Activated CD4-positive, alpha-beta T cell treated with anti-CD3 and anti-CD28 coated beads for 1 hour (primary cell): ENCODE results near the gene CENPA.
"Not testable (repeated sequence)": the region's sequence is repeated elsewhere in the genome, so short reads cannot be mapped to it uniquely, and the experiment has no call there.

ENCODE experiments used
- DNase-seq: peaks from one replicate; pipeline ENCODE4 v3.0.0-alpha.2; 2020

CENPA gene

DNA sequence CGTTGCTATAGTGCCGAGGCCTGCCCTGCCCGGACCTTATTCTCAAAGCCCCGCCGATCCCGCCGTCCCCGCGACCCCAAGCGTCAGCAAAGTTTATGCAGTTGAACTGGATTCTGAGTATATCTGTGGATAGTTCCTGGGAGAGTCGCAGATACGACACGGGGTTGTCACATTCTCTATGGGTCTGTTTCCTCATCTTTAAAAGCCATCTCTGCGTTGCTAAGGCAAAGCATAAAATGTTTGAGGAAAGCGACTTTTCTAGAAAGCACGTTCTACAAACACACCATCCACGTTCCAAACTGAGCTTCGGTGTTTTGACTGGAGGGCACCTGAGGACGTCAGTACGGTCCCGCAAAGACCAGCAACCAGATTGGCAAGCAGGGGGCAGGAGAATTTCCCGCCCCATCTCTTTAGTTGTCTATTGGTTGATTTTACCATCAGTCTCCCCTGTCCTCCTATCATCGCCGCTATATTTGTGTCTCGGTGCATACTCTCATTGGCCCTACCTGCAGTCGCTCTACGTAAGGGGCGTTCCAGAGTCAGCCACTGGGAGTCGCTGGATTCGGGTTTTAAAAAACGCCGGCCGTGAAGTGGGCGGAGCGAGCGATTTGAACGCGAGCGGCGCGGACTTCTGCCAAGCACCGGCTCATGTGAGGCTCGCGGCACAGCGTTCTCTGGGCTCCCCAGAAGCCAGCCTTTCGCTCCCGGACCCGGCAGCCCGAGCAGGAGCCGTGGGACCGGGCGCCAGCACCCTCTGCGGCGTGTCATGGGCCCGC, at the start of gene CENPA:
CENPA (plus strand) TSS at position 626 of the 776 bp plus-strand sequence; CDS start at position 767, 141 bp downstream.
- DNase-seq = peak; percentile 91

DNA sequence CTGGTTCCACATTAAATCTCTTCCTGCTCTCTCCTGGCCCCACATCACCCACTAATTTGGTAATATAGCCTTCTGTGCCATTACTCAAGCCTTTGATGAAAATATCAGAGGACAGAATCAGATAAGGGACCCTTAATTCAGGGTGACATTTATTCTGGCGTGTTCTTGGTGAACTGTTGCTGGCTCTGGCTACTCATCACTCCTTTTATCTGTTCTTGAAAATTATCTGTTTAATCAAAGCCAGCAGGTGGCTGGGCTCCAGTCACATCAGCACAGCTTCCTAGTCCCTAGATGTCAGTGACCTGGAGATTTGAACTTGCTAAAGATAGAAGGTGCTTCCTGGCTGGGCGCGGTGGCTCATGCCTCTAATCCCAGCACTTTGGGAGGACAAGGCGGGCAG, 48.6 kb upstream of the CENPA start:
- no peak for DNase-seq

DNA sequence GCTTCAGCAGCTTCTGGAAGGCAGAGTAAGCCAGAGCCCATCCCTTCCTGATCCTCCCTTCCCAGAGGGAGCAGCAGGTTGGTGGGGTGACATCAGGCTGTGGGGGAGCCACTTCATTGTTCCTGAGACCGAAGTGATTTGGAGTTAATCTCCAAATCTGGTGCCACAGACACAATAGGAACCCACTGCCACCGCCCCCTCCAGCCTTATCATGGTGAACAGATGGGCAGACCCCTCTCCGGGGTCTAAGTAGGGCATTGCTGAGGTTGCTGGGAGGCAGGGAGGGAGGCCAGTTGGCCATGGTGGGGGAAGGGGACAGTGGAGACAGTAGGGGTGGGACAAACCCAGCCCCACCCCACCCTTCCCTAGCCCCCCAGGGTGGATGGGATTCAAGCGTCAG, 47.4 kb upstream of the CENPA start:
- DNase-seq = no peak

DNA sequence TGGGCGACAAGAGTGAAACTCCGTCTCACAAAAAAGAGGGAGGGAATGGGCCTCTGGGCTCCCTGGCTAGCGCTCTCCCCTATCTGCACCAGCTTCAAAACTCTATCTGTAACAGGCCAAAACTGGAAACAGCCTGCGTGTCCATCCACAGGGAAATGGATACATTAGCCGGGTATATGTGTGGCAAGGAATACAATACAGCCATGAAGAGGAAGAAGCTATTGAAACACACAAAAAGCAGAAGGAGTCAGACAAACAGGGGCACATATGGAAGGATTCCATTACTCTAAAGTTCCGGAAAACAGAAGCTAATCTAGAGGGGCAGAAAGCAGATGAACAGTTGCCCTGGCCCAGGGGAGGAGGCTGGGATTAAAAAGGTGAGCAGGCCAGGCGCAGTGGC, 46.3 kb upstream of the CENPA start:
- DNase-seq = no peak

DNA sequence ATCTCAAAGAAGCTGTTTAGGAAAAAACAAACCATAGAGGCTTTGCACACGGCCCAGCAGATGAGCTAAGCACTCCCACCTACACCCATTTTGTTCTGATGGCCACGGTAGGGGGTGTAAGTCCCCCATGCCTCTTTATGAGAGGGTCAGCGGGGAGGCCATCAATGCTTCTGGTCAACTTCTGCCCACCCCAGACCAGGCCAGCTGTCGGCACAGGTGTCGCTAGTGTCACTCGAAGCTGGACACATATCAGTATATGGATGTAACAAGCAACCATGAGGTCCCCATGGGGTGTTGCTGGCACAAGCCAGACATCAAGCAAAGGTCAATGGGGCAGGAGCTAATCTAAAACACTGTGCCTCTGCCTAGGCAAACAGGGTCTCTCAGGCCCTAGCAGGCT, 45.5 kb upstream of the CENPA start:
- DNase-seq = no peak

DNA sequence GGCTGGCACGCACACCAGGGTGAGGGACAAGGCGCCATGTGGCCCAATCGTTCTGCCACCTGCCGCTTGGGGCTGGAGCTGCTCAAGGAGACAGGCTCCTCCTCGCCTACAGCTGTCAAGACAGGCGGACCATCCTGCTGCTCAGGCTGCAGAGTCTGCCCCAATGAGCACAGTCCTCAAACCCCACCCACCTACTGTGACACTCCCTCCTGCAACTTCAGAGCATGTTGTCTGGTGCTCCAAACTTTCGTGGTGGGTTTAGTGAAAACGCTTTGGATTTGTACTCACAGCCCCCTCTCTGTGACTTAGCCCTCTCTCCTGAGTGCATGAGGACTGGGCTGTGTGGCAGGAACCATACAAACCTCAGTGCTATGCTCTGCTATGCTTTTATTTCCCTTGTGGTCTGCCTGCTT, 45.0 kb upstream of the CENPA start:
- no peak for DNase-seq

DNA sequence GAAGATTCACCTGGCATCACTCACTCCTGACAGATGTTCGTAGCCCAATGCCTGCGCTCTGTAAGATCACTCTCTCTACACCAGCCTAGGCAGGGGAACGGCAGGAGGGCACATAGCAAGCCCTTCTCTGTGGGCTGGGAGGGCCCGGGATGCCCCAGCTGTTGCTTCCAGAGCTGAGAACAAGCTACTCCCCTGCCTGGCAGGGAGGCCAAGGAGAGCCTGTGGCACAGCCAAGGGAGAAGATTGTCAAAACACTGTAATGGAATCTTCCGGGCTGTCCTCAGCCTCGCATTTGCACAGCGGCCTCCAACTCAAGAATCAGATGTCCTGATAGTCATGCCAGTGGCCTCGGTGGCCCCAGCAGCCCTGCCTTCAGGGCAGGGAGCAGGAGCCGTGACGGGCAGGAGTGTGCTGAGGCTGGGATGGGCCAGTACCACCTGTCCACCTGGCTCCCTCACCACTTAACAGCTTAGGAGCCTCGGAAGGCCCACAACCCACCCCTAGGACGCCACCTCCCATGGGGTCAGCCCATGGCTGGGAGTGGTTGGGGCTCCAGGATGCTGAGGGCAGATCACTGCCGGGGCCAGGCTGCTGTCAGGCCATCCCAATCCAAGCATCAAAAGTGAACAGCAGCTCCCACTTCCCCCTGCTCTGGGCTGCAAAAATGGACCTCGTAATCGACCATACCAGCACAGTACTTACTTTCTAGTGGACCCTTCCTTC, 43.6 kb upstream of the CENPA start:
- DNase-seq = no peak

DNA sequence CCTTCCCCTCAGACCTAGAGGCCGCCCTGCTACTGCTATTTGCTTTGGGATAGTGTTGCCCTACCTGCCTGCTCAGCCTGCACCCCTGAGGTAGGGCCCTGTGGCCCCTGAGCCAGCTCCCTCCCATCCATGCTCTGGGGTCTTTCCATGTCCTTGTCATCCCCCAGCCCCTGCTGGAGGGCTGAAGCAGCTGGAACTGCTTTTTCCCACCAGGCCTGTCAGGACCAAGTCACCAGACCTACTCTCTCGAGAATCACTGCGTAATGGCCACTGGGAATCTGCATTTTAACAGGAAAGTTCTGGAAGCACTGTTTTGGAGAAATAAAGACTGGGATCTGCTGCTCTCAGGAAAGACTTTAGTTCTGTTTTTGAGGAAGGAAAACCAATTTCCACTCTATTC, 42.0 kb upstream of the CENPA start:
- DNase-seq = no peak

DNA sequence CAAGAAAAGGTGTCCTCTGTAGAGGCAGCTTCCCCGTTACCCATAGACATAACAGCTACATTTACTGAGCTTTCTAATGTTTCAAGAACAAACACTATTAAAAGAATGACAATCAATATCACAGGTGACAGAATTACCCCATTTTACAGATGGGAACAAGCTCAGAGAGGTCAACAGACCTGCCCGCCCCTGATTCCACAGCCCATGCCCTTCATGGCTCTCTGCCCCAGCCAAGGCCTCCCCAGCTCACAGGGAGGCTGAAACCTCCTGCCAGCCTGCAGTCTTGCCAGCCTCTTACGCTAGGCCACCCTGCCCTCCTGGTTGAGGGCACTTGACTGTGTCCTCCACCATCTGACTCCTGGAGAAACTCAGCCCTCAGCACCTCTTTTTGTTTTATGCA, 40.9 kb upstream of the CENPA start:
- DNase-seq = no peak

DNA sequence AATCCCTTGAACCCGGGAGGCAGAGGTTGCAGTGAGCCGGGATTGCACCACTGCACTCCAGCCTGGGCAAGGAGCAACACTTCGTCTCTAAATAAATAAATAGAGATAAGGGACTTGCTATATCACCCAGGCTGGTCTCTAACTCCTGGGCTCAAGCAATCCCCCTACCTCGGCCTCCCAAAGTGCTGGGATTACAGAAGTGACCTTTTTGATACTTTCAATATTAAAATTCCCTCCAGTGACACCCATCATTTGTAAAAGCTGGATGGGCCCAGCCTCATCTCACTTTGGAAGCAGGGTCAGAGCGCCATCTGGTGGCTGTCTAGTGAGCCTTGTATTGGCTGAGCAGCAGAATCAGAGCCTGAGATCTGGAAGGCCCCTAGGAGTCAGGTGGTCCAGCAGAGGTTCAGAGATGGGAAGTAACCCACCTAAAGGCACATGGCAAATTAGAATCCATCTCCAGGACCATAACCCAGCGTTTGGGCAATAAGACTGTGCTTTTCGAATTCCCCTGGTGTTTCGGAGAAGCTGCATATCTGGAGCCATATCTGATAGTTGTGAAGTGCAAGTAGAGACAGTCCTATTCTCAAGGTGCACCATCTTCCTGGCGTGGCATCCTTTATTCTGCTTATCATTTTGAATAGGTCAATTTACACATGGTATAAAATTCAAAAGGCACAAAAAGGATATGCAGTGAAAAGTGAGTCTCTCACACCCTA, 40.1 kb upstream of the CENPA start:
- DNase-seq = peak; percentile 59

DNA sequence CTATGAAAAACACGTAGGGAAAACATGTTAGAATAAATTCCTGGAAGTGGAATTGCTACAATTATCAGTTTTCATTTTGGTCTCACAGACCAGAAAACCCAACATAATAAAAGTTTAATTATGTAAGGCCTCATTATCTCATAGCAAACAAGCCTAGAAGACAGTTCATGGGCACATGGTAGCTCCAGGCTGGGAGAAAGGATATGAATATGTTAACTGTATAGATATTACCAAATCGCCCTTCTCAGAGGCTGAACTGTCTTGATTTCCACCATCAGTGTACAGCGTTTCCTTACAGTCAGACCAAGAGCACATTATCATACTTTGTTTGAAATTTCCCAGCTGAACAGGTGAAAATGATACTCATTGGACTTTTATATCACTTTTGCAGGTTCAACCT, 38.9 kb upstream of the CENPA start:
- DNase-seq = no peak

DNA sequence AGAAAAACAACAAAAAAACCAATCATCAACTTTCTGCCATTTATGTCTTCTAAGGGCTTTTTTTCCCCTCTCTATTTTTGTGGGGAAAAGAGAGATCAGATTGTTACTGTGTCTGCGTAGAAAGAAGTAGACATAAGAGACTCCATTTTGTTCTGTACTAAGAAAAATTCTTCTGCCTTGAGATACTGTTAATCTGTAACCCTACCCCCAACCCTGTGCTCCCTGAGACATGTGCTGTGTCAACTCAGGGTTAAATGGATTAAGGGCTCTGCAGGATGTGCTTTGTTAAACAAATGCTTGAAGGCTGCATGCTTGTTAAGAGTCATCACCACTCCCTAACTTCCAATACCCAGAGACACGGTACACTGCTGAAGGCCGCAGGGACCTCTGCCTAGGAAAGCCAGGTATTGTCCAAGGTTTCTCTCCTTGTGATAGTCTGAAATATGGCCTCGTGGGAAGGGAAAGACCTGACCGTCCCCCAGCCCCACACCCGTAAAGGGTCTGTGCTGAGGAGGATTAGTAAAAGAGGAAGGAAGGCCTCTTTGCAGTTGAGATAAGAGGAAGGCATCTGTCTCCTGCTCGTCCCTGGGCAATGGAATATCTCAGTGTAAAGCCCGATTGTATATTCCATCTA, 36.0 kb upstream of the CENPA start:
- not testable (repeated sequence) for DNase-seq

DNA sequence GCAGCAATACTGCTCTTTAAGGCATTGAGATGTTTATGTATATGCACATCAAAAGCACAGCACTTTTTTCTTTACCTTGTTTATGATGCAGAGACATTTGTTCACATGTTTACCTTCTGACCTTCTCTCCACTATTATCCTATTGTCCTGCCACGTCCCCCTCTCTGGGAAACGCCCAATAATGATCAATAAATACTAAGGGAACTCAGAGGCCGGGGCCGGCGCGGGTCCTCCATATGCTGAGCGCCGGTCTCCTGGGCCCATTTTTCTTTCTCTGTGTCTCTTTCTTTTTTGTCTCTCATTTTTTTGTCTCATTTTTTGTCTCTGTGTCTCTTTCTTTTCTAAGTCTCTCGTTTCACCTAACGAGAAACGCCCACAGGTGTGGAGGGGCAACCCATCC, 35.4 kb upstream of the CENPA start:
- not testable (repeated sequence) for DNase-seq

DNA sequence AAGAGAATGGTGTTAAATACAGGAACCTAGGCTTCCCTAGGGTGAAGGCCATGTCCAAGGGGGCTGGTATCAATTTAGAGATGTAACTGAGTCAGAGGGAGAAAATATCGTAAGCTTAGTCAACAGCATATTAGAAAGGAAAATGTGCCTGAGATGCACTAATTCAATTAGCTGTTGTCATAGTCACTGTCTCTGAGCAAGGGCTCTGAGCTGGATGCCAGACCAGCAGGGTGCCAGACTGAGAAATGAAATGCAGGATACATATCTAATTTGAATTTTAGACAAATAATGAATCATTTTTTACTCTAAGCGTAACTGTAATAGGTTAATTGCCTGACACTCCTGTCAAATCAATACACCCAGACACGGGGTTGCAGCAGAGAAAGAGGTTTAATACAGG, 33.2 kb upstream of the CENPA start:
- DNase-seq = no peak

DNA sequence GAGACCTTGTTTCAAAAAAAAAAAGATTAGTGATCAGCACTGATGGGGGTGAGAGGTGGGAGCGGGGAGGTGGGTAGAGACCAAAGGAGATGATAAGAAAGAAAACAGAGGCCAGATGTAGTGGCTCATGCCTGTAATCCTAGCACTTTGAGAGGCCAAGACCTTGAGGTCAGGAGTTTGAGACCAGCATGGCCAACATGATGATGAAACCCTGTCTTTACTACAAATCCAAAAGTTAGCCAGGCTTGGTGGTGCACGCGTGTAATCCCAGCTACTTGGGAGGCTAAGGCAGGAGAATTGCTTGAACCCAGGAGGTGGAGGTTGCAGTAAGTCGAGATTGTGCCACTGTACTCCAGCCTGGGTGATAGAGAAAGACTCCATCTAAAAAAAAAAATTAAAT, 31.3 kb upstream of the CENPA start:
- DNase-seq = no peak

DNA sequence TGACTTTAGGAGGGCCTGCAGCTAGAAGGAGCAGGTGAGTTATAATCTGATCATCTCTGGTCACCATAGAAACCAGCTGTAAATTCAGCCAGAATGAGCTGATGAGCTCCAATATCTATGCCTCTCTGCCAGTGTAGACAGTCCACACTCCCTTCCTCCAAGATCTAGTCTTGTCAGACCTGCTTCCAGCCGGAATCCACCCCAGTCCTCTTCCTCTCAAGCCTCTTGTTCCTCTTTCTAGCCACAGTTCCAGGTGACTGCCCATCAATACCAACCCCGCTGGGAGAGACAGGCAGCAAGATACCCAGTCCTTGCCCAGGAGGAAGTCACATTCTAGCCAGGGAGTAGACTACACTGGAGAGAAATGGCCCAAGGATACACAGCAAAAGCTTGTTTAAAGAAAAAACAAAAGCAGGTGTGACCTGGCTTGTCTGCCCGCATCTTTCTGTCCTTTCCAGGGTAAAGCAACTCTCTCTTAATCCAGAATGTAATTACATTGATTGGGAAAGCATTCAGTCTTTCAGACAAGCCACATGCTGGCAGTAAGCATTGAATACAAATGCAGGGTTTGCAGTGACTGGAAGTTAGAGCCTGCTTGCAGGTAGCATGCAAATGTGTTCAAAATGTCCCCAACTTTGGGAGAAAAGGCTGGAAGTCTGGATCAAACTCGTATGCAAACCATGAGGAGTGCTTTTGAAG, 30.7 kb upstream of the CENPA start:
- DNase-seq = no peak

DNA sequence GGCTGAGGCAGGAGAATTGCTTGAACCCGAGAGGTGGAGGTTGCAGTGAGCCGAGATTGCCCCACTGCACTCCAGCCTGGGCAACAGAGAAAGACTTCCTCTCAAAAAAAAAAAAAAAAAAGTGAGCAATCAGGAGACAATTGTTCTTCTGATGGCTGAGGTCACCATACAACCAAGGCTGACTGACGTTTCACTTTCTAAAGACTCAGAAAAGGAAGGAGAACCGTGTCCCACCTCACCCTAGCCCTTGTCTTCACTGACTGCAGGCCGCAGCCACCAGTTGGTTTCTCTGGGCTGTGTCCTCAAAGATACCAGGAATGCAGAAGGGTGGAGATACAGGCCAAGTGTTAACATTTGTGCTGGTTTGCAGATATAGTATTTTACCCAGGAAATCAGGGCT, 29.5 kb upstream of the CENPA start:
- DNase-seq = no peak

DNA sequence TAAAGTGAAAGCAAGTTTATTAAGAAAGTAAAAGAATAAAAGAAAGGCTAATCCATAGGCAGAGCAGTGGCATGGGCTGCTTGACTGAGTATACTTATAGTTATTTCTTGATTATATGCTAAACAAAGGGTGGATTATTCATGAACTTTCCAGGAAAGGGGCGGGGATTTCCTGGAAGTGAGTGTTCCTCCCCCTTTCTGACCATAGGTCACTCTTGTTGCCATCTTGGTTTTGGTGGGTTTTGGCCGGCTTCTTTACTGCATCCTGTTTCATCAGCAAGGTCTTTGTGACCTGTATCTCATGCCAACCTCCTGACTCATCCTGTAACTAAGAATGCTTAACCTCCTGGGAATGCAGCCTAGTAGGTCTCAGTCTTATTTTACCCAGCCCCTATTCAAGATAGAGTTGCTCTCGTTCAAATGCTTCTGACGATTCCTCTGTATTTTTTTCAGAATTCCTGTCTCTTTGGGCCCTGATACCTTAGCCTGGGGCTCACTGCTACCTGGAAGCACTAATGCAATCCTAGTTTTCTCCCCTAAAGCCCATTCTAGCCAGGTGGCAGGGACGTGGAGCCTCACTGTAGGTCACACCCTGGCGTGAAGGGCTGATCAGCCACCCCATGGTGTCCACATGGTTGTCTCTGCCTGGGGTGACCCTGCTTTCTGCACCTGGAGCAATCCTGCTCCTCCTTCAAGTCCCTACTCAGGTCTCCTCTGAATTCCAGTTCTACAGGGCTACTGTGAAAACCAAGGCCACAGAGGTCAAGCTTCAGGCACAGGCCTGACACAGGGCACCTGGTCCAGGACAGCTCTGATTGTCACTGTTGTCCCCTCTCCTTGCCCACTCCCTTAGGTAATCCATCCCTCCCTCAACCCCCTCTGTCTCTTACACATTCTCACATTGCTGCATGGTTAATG, 27.7 kb upstream of the CENPA start:
- DNase-seq = no peak

DNA sequence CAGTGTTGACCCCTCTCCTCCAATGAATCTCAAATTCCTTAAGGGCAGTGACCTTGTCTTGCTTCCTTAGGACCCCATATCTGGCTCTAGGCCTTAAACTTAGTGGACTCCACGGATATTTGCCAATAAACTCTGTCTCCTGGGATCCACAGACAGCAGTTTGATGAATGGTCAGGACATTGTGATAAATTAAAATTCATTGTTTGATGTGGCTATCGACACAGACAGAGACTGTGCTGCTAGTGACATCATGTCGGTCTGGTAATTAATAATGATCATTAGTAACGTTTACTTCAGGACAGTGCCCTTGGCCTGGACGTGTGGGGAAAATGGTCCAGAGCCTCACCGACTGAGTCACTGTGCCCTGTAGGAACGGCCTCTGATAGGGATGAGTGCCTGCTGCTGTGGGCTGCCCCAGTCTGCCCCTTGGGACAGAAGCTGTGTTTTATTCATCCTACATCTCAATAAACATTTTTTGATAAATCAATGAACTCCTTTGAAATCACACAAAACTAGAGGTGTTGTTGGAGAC, 27.0 kb upstream of the CENPA start:
- no peak for DNase-seq

DNA sequence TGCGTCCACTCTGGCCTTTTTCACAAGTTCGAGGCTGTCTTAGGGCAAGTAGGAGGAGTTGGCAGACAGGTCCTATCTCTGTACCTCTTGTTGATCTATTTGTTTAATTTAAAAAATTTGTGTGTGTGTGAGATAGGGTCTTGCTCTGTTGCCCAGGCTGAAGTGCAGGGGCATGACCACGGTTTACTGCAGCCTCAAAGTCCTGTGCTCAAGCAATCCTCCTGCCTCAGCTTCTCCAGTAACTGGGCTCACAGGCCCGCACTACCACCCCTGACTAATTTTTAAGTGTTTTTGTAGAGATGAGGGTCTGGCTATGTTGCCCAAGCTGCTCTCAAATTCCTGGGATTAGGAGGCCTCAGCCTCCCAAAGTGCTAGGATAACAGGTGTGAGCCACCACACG, 26.0 kb upstream of the CENPA start:
- DNase-seq = no peak

DNA sequence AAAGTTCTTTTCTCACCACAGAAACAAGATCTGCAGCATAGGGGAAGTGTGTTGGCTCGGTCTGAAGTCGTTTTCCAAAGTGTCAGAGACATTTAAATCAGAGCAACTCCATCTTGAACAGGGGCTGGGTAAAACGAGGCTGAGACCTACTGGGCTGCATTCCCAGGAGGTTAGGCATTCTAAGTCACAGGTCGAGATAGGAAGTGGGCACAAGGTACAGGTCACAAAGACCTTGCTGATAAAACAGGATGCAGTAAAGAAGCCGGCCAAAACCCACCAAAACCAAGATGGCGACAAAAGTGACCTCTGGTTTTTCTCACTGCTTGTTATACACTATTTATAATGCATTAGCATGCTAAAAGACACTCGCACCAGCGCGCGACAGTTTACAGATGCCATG, 24.9 kb upstream of the CENPA start:
- not testable (repeated sequence) for DNase-seq
